Activated T-cell treated with anti-CD3 and anti-CD28 coated beads, Interleukin-2, amount 50 U/mL, for 4 hours (primary cell): ENCODE measurements around the gene ARIH1. TPM values are rescaled to one million over a fixed set of nuclear protein-coding genes. Genes with fewer than 3 reads are reported as not detected.
A peak's percentile ranks its signal among the peaks of the same experiment; 100 is the strongest.
"Not testable (repeated sequence)": the region's sequence is repeated elsewhere in the genome, so short reads cannot be mapped to it uniquely, and the experiment has no call there.

Experiments used
- ATAC-seq, 2 donors: fragments of 200-7000 bp; cut with Tn5 transposase; one replicate each; pipeline ENCODE4 v1.10.0; 2021
- DNase-seq: peaks from one replicate; pipeline ENCODE4 v3.0.0-alpha.2; 2020
- H3K27me3 Mint-ChIP-seq: one replicate; pipeline ENCODE4 v1.8.0; 2021; ENCODE audit warnings: low read depth, mixed read lengths
- H3K36me3 Mint-ChIP-seq: one replicate; pipeline ENCODE4 v1.8.0; 2022; ENCODE audit warnings: mixed read lengths; ENCODE audit not compliant: insufficient read depth
- H3K4me1 Mint-ChIP-seq: one replicate; pipeline ENCODE4 v1.8.0; 2021; ENCODE audit warnings: low read depth, mixed read lengths
- H3K4me3 Mint-ChIP-seq: one replicate; pipeline ENCODE4 v1.8.0; 2021; ENCODE audit warnings: mild to moderate bottlenecking, moderate library complexity, mixed read lengths
- H3K9me3 Mint-ChIP-seq: one replicate; pipeline ENCODE4 v1.8.0; 2021; ENCODE audit warnings: mixed read lengths
- total RNA-seq, 3 donors: library from RNA; stranded (reverse); gene quantifications; one replicate each; pipeline ENCODE4 v1.2.1, GENCODE V29; 2021

ARIH1 gene, protein sequence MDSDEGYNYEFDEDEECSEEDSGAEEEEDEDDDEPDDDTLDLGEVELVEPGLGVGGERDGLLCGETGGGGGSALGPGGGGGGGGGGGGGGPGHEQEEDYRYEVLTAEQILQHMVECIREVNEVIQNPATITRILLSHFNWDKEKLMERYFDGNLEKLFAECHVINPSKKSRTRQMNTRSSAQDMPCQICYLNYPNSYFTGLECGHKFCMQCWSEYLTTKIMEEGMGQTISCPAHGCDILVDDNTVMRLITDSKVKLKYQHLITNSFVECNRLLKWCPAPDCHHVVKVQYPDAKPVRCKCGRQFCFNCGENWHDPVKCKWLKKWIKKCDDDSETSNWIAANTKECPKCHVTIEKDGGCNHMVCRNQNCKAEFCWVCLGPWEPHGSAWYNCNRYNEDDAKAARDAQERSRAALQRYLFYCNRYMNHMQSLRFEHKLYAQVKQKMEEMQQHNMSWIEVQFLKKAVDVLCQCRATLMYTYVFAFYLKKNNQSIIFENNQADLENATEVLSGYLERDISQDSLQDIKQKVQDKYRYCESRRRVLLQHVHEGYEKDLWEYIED
- 100 to 1,000 TPM; 154 to 167 (median 164) TPM for total RNA-seq

DNA sequence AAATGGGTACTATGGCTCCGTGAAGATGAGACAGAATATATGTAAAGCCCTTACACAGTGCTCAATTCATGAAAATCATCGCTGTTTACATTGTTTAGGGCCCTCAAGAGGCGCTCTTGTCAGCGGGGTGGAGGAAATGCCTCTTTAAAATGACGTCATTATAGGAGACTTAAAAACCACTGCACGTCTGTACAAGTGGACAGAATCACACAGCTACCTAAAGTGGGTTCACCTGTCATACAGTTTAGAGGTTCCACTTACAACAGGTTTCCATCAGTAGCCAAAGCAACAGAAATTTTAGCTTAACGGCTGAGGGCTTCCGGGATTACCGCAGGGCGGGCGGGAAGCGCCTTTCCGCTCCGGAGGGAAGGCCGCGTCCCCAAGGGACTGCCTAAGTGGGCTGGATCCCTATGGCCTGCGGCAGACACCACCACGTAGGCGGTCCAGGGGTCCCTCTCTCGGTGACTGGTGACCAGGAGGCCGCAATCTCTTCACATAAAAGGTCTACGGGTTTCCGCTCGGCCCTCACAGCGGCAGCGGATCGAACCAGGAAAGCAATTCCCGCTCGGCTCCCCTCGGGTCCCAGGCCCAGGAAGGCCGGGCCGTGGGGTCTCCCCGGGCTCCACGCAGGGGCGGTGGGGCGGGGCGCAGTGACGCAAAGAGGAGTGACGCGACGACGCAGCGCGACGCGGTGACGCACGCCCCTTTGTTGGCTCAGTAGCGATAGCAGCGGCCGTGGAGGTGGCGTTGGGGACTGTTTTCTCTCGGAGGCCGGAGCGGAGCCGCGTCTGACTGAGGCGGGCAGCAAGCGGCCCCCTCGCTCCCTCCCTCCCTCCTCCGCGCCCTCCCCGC, at the start of gene ARIH1:
Gene ARIH1, plus strand, starts transcription at position 717 of the 852 bp plus-strand sequence. CDS start 310 bp downstream, outside the sequence.
- Mint-ChIP-seq H3K4me1 (peaks cover 42% of the 10 kb centered on the region), H3K9me3 (no peaks in the 10 kb centered on the region), H3K27me3 (no peaks in the 10 kb centered on the region), H3K4me3 (peak within 1 kb of the TSS; percentile 95), H3K36me3 (peaks cover 13% of the 10 kb centered on the region)
- ATAC-seq (peak; percentile 84), DNase-seq (peak; percentile 95)

DNA sequence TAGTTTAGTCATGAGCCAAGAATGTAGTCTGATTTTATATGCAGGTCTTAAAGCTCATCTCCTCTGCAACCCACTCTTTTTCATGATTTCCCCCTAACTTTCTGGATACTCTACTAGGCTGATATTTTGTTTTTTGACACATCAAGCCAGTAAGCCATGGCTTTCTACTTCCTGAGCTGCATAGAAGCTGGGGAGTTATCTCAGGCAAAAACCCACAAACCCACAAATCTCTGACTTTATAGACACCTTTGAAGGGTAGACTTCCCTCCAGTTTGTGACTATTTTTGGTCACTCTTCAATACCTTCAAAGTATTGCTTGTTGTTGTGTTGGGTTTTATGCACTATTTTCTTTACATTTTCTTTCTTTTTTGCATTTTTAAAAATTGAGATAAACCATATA, 47.4 kb upstream of the ARIH1 start:
- H3K9me3 Mint-ChIP-seq, result peaks cover 29% of the 10 kb centered on the region
- H3K4me3 Mint-ChIP-seq, result no peak overlapping the region
- H3K36me3 Mint-ChIP-seq, result peaks cover 5% of the 10 kb centered on the region
- no peak for DNase-seq
- peaks cover 3% of the 10 kb centered on the region for H3K27me3 Mint-ChIP-seq
- peaks cover 4% of the 10 kb centered on the region for H3K4me1 Mint-ChIP-seq
- ATAC-seq, result no peak

DNA sequence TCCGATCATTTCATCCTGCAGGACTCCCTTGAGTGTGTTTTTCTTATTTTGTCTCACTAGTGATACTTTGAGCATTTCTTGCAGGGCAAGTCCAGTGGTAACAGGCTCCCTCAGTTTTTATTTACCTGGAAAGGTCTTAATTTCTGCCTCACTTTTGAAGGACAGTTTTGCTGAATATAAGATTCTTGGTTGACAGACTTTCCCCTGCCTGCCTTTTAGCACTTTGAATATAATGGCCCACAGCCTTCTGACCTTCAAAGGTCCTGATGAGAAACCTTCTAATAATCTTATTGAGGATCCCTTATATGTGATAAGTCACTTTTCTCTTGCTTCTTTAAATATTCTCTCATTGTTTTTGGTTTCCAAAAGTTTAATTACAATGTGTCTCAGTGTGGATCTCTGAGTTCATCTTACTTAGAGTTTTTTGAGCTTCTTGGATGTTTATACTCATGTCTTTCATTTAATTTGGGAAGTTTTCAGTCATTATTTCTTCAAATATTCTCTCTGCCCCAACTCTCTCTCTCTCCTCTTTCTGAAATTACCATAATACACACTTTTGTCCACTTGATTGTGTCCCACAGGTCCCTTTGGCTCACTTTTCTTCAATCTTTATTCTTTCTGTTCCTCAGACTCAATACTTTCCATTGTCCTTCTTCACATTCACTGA, 36.3 kb upstream of the ARIH1 start:
- no peak overlapping the region for H3K4me3 Mint-ChIP-seq
- H3K27me3 Mint-ChIP-seq, result peaks cover 25% of the 10 kb centered on the region
- peaks cover 14% of the 10 kb centered on the region for H3K9me3 Mint-ChIP-seq
- DNase-seq (no peak), ATAC-seq (no peak)
- H3K4me1 Mint-ChIP-seq, result no peaks in the 10 kb centered on the region
- H3K36me3 Mint-ChIP-seq, result no peaks in the 10 kb centered on the region

DNA sequence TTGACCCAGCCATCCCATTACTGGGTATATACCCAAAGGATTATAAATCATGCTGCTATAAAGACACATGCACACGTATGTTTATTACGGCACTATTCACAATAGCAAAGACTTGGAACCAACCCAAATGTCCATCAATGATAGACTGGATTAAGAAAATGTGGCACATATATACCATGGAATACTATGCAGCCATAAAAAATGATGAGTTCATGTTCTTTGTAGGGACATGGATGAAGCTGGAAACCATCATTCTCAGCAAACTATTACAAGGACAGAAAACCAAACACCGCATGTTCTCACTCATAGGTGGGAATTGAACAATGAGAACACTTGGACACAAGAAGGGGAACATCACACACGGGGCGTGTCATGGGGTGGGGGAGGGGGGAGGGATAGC, 31.3 kb upstream of the ARIH1 start:
- H3K36me3 Mint-ChIP-seq, H3K9me3 Mint-ChIP-seq, H3K4me1 Mint-ChIP-seq, DNase-seq, ATAC-seq, H3K4me3 Mint-ChIP-seq, H3K27me3 Mint-ChIP-seq: not testable (repeated sequence)

DNA sequence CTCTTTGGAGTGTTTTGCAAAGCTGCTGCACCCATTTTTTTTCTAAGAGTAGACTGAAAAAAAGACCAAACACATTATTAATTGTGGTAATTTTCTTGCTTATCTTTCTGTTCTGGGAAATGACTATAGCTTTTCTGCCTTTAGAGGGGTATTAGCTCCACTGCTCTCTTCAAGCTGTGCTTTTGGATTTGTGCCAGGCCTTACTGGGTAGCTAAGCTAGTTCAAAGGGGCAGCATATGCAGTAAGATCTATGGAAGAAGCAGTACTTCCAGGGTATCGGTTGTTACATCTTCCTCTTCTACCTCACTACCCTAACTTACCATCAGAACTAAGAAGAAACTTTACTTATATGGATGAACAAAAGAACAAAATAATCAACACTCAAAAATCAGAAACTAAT, 28.7 kb upstream of the ARIH1 start:
- Mint-ChIP-seq H3K4me3 (no peak overlapping the region), H3K36me3 (no peaks in the 10 kb centered on the region), H3K4me1 (no peaks in the 10 kb centered on the region), H3K27me3 (peaks cover 5% of the 10 kb centered on the region), H3K9me3 (no peaks in the 10 kb centered on the region)
- no peak for DNase-seq
- ATAC-seq, result no peak

DNA sequence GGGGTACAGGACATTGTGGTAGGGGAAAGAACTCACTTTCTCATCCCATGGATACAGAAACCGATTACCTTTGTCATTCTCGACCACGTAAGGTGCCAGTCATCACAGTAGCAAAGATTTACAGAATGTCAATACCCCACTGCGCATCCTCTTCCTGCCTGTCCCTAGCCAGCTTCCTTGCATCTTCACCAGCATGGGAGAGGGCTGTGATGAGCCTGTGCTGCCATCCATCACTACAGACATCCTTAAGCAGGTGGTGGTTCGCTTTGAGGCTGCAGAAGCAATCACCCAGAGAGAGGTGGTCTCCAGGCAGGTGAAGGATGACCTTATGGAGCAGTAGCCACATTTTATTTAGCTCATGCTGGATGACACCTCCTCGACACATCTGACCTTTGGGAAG, 23.3 kb upstream of the ARIH1 start:
- ATAC-seq (no peak), DNase-seq (no peak)
- Mint-ChIP-seq H3K36me3 (no peaks in the 10 kb centered on the region), H3K4me1 (no peaks in the 10 kb centered on the region), H3K9me3 (no peaks in the 10 kb centered on the region), H3K27me3 (peaks cover 2% of the 10 kb centered on the region), H3K4me3 (no peak overlapping the region)

DNA sequence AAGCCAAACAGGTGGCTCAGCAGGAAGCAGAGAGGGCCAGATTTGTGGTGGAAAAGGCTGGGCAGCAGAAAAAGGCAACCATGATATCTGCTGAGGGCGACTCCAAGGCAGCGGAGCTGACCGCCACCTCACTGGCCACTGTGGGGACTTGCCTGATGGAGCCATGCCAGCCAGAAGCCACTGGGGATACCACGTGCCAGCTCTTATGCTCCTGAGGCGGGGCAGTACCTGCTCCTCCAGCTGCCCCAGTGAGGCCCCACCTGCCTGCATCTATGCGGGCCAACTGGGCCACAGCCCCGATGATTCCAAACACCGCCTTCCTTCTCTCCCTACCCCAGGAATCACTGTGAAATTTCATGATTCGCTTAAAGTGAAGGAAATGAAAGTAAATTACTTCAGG, 22.9 kb upstream of the ARIH1 start:
- Mint-ChIP-seq H3K27me3 (peaks cover 2% of the 10 kb centered on the region), H3K4me3 (no peak overlapping the region), H3K36me3 (no peaks in the 10 kb centered on the region), H3K9me3 (no peaks in the 10 kb centered on the region), H3K4me1 (no peaks in the 10 kb centered on the region)
- DNase-seq (no peak), ATAC-seq (no peak)

DNA sequence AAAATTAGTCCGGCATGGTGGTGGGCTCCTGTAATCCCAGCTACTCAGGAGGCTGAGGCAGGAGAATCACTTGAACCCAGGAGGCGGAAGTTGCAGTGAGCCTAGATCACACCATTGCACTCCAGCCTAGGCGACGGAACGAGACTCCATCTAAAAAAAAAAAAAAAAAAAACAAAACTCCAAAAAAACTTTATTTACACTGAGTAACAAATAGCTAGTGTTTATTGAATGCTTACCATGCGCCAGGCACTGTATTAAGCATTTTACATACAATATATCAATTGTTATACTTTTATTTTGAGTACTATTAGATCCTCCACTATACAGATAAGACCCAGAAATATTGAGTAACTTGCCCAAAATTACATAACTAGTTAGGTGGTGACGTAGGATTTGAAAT, 17.4 kb upstream of the ARIH1 start:
- no peaks in the 10 kb centered on the region for H3K9me3 Mint-ChIP-seq
- ATAC-seq, result no peak
- H3K36me3 Mint-ChIP-seq, result no peaks in the 10 kb centered on the region
- no peak overlapping the region for H3K4me3 Mint-ChIP-seq
- no peak for DNase-seq
- H3K27me3 Mint-ChIP-seq, result no peaks in the 10 kb centered on the region
- H3K4me1 Mint-ChIP-seq, result peaks cover 3% of the 10 kb centered on the region

DNA sequence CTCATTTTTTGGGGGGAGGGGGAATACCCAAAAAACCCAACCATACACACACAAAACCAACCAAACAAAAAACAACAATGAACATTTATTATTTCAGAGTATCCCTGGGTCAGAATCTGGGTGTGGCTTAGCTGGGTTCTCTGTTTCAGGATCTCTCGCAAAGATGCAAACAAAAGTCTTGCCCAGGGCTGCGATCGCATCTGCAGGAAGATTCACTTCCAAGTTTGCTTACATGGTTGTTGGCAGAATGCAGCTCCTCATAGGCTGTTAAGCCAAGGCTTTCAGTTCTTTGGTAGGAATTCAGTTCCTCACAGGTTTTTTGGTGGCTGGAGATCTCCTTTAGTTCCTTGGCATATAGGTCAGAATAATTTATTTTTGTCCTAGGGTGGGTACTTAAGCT, 13.7 kb upstream of the ARIH1 start:
- Mint-ChIP-seq H3K4me3 (no peak overlapping the region), H3K27me3 (no peaks in the 10 kb centered on the region), H3K4me1 (peaks cover 11% of the 10 kb centered on the region), H3K36me3 (no peaks in the 10 kb centered on the region), H3K9me3 (no peaks in the 10 kb centered on the region)
- ATAC-seq, result no peak
- DNase-seq, result no peak

DNA sequence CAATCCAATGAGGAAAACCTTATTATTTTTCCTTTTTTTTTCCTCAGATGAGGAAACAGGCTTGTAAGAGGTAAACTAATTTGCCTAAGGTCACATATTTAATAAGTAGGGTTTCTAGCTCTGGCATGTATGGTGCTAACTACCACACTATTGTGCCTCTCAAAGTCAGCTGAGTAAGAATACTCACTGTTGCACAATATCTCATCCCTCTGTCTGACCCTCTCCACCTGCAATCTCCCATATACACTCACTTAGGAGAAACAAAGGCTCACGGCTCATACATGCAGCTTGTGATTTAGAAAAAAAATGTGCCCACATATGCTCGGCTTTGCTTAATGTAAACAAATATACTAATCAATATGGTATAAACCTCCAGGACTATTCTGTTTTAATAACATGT, 10.4 kb upstream of the ARIH1 start:
- no peak for ATAC-seq
- no peak overlapping the region for H3K4me3 Mint-ChIP-seq
- H3K27me3 Mint-ChIP-seq, result no peaks in the 10 kb centered on the region

DNA sequence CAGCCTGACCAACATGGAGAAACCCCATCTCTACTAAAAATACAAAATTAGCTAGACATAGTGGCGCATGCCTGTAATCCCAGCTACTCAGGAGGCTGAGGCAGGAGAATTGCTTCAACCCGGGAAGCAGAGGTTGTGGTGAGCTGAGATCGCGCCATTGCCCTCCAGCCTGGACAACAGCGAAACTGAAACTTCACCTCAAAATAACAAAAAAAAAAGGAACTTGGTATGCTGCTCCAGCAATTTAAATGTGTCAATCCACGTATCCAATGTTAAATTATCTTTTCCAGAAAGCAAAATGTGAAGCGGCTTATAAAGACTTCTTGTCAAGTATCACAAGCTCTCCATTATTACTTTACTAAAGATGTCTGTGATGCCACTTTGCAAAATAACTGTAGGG, 9.9 kb upstream of the ARIH1 start:
- no peaks in the 10 kb centered on the region for H3K9me3 Mint-ChIP-seq
- ATAC-seq, result no peak

More for the DNA sequence above, 10.4 kb upstream of the ARIH1 start:
- H3K4me1 Mint-ChIP-seq, result peaks cover 11% of the 10 kb centered on the region
- no peaks in the 10 kb centered on the region for H3K36me3 Mint-ChIP-seq
- H3K9me3 Mint-ChIP-seq, result no peaks in the 10 kb centered on the region
- DNase-seq, result no peak

DNA sequence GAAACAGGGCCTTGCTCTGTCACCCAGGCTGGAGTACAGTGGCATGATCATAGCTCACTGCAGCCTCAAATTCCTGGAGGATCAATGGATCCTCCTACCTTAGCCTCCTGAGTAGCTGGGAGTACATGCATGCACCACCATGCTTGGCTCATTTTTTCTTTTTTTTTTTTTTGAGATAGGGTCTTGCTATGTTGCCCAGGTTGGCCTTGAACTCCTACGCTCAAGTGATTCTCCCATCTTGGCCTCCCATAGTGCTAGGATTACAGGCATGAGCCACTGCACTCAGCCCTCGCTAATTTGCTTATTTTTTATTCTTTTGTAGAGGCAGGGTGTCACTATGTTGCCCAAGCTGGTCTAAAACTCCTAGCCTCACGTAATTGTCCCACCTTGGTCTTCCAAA, 6.0 kb upstream of the ARIH1 start:
- Mint-ChIP-seq H3K4me3 (no peak overlapping the region), H3K36me3 (no peaks in the 10 kb centered on the region), H3K4me1 (peaks cover 5% of the 10 kb centered on the region), H3K9me3 (no peaks in the 10 kb centered on the region), H3K27me3 (no peaks in the 10 kb centered on the region)
- no peak for ATAC-seq
- DNase-seq, result no peak

More for the DNA sequence above, 9.9 kb upstream of the ARIH1 start:
- DNase-seq, result no peak
- H3K4me1 Mint-ChIP-seq, result peaks cover 11% of the 10 kb centered on the region
- no peaks in the 10 kb centered on the region for H3K36me3 Mint-ChIP-seq
- H3K27me3 Mint-ChIP-seq, result no peaks in the 10 kb centered on the region
- no peak overlapping the region for H3K4me3 Mint-ChIP-seq

DNA sequence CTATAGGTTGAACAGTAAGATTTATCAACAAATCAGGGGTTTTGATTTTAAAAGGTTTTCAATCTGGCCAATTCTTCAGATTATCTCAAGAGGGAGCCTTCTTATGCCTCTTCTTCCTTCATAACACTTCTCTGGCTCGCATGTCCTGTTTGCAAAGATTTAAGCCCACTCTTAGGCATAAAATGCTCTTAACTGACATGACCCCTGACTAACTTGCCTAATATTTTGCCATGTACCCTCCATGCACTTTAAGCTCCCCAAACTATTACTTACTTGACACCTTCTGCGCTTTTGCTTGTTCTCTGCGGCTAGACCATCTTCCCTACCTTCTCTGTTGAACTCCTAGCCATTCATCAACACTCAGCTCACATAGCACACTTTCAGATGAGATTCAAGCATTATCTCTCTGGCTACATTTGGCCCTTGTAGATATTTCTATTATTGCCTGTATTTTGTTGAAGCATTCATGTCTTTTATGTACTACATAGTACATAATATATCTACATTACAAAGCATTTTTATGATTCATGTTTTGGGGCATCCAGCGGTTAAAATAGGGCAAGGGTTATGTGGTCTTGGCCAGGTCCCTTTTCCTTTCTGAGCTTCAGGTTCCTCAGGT, 1.0 kb upstream of the ARIH1 start:
- Mint-ChIP-seq H3K4me3 (peak overlapping the region; percentile 95), H3K36me3 (peaks cover 12% of the 10 kb centered on the region), H3K4me1 (peaks cover 35% of the 10 kb centered on the region), H3K9me3 (no peaks in the 10 kb centered on the region), H3K27me3 (no peaks in the 10 kb centered on the region)
- ATAC-seq (no peak), DNase-seq (no peak)

DNA sequence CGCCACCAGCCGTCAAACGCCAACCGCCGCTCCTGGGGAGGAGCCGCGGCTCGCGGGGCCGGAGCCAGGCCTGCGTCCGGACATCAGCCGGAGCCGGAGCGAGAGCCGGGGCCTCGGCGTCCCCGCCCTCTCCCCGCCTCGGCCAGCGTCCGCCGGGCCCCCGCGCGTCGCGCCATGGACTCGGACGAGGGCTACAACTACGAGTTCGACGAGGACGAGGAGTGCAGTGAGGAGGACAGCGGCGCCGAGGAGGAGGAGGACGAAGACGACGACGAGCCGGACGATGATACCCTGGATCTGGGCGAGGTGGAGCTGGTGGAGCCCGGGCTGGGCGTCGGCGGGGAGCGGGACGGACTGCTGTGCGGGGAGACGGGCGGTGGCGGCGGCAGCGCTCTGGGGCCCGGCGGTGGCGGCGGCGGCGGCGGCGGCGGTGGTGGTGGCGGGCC, 359 bp downstream of the ARIH1 start:
- Mint-ChIP-seq H3K4me3 (peak overlapping the region; percentile 95), H3K9me3 (no peaks in the 10 kb centered on the region), H3K27me3 (no peaks in the 10 kb centered on the region), H3K36me3 (peaks cover 17% of the 10 kb centered on the region), H3K4me1 (peaks cover 46% of the 10 kb centered on the region)
- DNase-seq (no peak), ATAC-seq (peak; percentile 23 to 38)
